Stomach (tissue), 4 donors: Measurements from ENCODE around the gene TBC1D5.

Source experiments
- CTCF ChIP-seq, 7 experiments: fragments of 450-650 bp in 4 of 7; fragments of 200-600 bp in 3 of 7; sonication (generic) in 3 of 7; IDR thresholded peaks; one replicate each; pipeline ENCODE4 v1.5.1; 2016 to 2019; ENCODE audit warnings: antibody characterized with exemption in 7 of 7, control low read depth in 2 of 7, mild to moderate bottlenecking in 1 of 7
- EP300 ChIP-seq: sonication (generic); formaldehyde crosslinking; IDR thresholded peaks from one replicate; pipeline ENCODE4 v1.6.1; 2017; ENCODE audit warnings: antibody characterized with exemption
- POLR2A ChIP-seq, 4 donors: fragments of 450-650 bp; IDR thresholded peaks; one replicate each; pipeline ENCODE4 v1.6.1; 2016; ENCODE audit warnings: antibody characterized with exemption in 4 of 4, control low read depth in 2 of 4, mild to moderate bottlenecking in 1 of 4, moderate library complexity in 1 of 4
- POLR2AphosphoS5 ChIP-seq, 3 donors: sonication (generic); formaldehyde crosslinking; IDR thresholded peaks; one replicate each; pipeline ENCODE4 v1.6.1; 2016; ENCODE audit warnings: antibody characterized with exemption in 3 of 3

GRCh38 chr3:17505856-17506255 is 236.6 kb downstream of the TBC1D5 start:
- TF ChIP-seq CTCF (IDR thresholded peaks at IDR 0.05) (no peak), POLR2A (IDR thresholded peaks at IDR 0.05) (no peak), POLR2AphosphoS5 (IDR thresholded peaks at IDR 0.05) (no peak), EP300 (no peak)
